Kasumi-1 (cell line): ENCODE results near the gene CACNG7.
"Not testable (repeated sequence)": the region's sequence is repeated elsewhere in the genome, so short reads cannot be mapped to it uniquely, and the experiment has no call there.

ENCODE experiments used
- DNase-seq, 2 experiments: peaks; one replicate each; lab custom pipeline; 2025; lab: John Stamatoyannopoulos, UW

CACNG7 gene

GRCh38 chr19:53908935-53909415 lies at the start of gene CACNG7:
CACNG7 (plus strand) TSS chr19:53909278; CDS start chr19:53912832, 3,554 bp downstream.
- DNase-seq = no peak

GRCh38 chr19:53864308-53864836 lies 44.7 kb upstream of the CACNG7 start:
- DNase-seq = no peak

GRCh38 chr19:53865523-53865917 lies 43.6 kb upstream of the CACNG7 start:
- no peak for DNase-seq

GRCh38 chr19:53865918-53866864 lies 42.9 kb upstream of the CACNG7 start:
- DNase-seq = no peak

GRCh38 chr19:53866865-53867224 lies 42.2 kb upstream of the CACNG7 start:
- DNase-seq = no peak

GRCh38 chr19:53867225-53868090 lies 41.6 kb upstream of the CACNG7 start, which contains the start of gene MYADM:
MYADM (plus strand) TSS chr19:53867883; CDS start chr19:53873530, 5,647 bp downstream.
- peak; percentile 91 to 95 for DNase-seq

- no peak for DNase-seq
These were observed 40.8 kb upstream of the CACNG7 start for GRCh38 chr19:53868091-53868891.

- DNase-seq = peak; percentile 79 to 87
These were observed 39.9 kb upstream of the CACNG7 start for GRCh38 chr19:53868892-53869804.

GRCh38 chr19:53869805-53870484 lies 39.1 kb upstream of the CACNG7 start:
- not testable (repeated sequence) for DNase-seq

GRCh38 chr19:53870485-53870844 lies 38.6 kb upstream of the CACNG7 start:
- DNase-seq = peak; percentile 88 to 91

- DNase-seq = peak; percentile 81 to 87
These were observed 37.6 kb upstream of the CACNG7 start for GRCh38 chr19:53871454-53871853.

GRCh38 chr19:53872762-53873161 lies 36.3 kb upstream of the CACNG7 start:
- DNase-seq = no peak

GRCh38 chr19:53873773-53874605 lies 35.1 kb upstream of the CACNG7 start:
- DNase-seq = no peak

- DNase-seq = no peak
These were observed 34.5 kb upstream of the CACNG7 start for GRCh38 chr19:53874606-53874990.

- DNase-seq = no peak
These were observed 33.3 kb upstream of the CACNG7 start for GRCh38 chr19:53875602-53876325.

GRCh38 chr19:53876651-53877224 lies 32.3 kb upstream of the CACNG7 start:
- DNase-seq = no peak

GRCh38 chr19:53877361-53877766 lies 31.7 kb upstream of the CACNG7 start:
- DNase-seq = no peak

GRCh38 chr19:53878776-53879139 lies 30.3 kb upstream of the CACNG7 start:
- DNase-seq = no peak
